H1 (cell line): ENCODE measurements around the gene SPTBN1. TPM values are rescaled to one million over a fixed set of nuclear protein-coding genes. Genes with fewer than 3 reads are reported as not detected.

Experiments
- CTCF ChIA-PET: fragments of 300-600 bp; sonication (Branson Sonifier 250); formaldehyde crosslinking; loops from one replicate; lab custom pipeline; 2021; ENCODE audit not compliant: partially characterized antibody; lab: Charles Lee
- POLR2A ChIA-PET: fragments of 300-600 bp; sonication (Branson Sonifier 250); formaldehyde crosslinking; loops from one replicate; lab custom pipeline; 2021; ENCODE audit warnings: inconsistent platforms; ENCODE audit not compliant: partially characterized antibody; lab: Charles Lee
- DNase-seq, 2 experiments: peaks; one replicate each; pipeline versions ENCODE4 v3.0.0 to v3.0.0-alpha.2; 2010 to 2022; ENCODE audit warnings: low spot score in 2 of 2, low read depth in 1 of 2, mixed read lengths in 1 of 2
- FAIRE-seq: peaks from 2 replicates; lab custom pipeline; 2011; peaks lifted over from hg19 to GRCh38; lab: Jason Lieb, UNC
- H2AFZ ChIP-seq: 2 replicates; pipeline ENCODE4 v1.8.1; 2012; ENCODE audit warnings: low read length, inconsistent platforms
- H2AK5ac ChIP-seq: 2 replicates; pipeline ENCODE4 v1.6.1; 2013; ENCODE audit warnings: low read depth, low read length
- H2BK120ac ChIP-seq: replicated peaks from 2 replicates; pipeline ENCODE3; 2013; ENCODE audit warnings: low read depth, low read length, inconsistent platforms
- H2BK12ac ChIP-seq: 2 replicates; pipeline ENCODE4 v1.6.1; 2013; ENCODE audit warnings: low read depth, low read length
- H2BK15ac ChIP-seq: 2 replicates; pipeline ENCODE4 v1.6.1; 2013; ENCODE audit warnings: low read length
- H2BK20ac ChIP-seq: 2 replicates; pipeline ENCODE4 v1.6.1; 2013; ENCODE audit warnings: low read length
- H2BK5ac ChIP-seq: 2 replicates; pipeline ENCODE4 v1.6.1; 2013; ENCODE audit warnings: low read depth, low read length
- H3K14ac ChIP-seq: 2 replicates; pipeline ENCODE4 v1.6.1; 2013; ENCODE audit warnings: inconsistent platforms; ENCODE audit not compliant: insufficient read length
- H3K18ac ChIP-seq: 2 replicates; pipeline ENCODE4 v1.6.1; 2013; ENCODE audit warnings: low read length; ENCODE audit errors: extremely low read depth
- H3K23ac ChIP-seq: 2 replicates; pipeline ENCODE4 v1.6.1; 2013; ENCODE audit warnings: inconsistent platforms; ENCODE audit not compliant: insufficient read length
- H3K23me2 ChIP-seq: 2 replicates; pipeline ENCODE4 v1.6.1; 2013; ENCODE audit warnings: low read depth, low read length
- H3K27ac ChIP-seq: 2 replicates; pipeline ENCODE4 v1.6.1; 2011; ENCODE audit warnings: low read depth, low read length, inconsistent platforms
- H3K27me3 ChIP-seq, 4 experiments: replicated peaks in 1 of 4; 1 replicate in 1 of 4; 2 replicates in 3 of 4; pipeline versions ENCODE4 v1.6.1 to v1.8.1; 2011 to 2013; ENCODE audit warnings: low read length in 3 of 4, mild to moderate bottlenecking in 3 of 4, inconsistent platforms in 2 of 4, mixed read lengths in 2 of 4, moderate library complexity in 1 of 4; ENCODE audit not compliant: control insufficient read depth in 3 of 4, insufficient read depth in 3 of 4; ENCODE audit errors: extremely low read depth in 1 of 4
- H3K36me3 ChIP-seq, 4 experiments: 2 replicates each; pipeline versions ENCODE4 v1.6.1 to v1.8.1; 2011 to 2013; ENCODE audit warnings: mild to moderate bottlenecking in 4 of 4, low read length in 3 of 4, moderate library complexity in 2 of 4, control low read depth in 1 of 4, inconsistent platforms in 1 of 4; ENCODE audit not compliant: insufficient read depth in 4 of 4, control insufficient read depth in 2 of 4
- H3K4ac ChIP-seq: replicated peaks from 2 replicates; pipeline ENCODE3; 2013; ENCODE audit warnings: low read length, low read depth, mixed read lengths, inconsistent platforms; ENCODE audit not compliant: insufficient read length
- H3K4me1 ChIP-seq, 4 experiments: replicated peaks in 1 of 4; 1 replicate in 1 of 4; 2 replicates in 3 of 4; pipeline versions ENCODE4 v1.6.1 to v1.8.1; 2011 to 2013; ENCODE audit warnings: low read length in 3 of 4, inconsistent platforms in 2 of 4, mixed read lengths in 1 of 4; ENCODE audit not compliant: insufficient read depth in 4 of 4, control insufficient read depth in 3 of 4
- H3K4me2 ChIP-seq, 2 experiments: 2 replicates each; pipeline versions ENCODE4 v1.6.1 to v1.8.1; 2011 to 2013; ENCODE audit warnings: low read depth in 2 of 2, low read length in 2 of 2, control low read depth in 1 of 2, inconsistent platforms in 1 of 2, mild to moderate bottlenecking in 1 of 2; ENCODE audit not compliant: insufficient read depth in 1 of 2
- H3K4me3 ChIP-seq, 4 experiments: fragments of 200-600, 300-600 bp in 1 of 4; sonication (generic), shearing (Covaris generic), sonication (Bioruptor Twin) in 1 of 4; 2 replicates each; pipeline versions ENCODE4 v1.5.1 to v1.8.1; 2011 to 2016; ENCODE audit warnings: low read length in 4 of 4, low read depth in 3 of 4, control low read depth in 2 of 4, inconsistent platforms in 2 of 4, mild to moderate bottlenecking in 2 of 4, mixed read lengths in 1 of 4, moderate library complexity in 1 of 4; ENCODE audit not compliant: insufficient read depth in 2 of 4; ENCODE audit errors: extremely low read depth in 1 of 4
- H3K56ac ChIP-seq: replicated peaks from 2 replicates; pipeline ENCODE3; 2013; ENCODE audit warnings: low read depth, mild to moderate bottlenecking, mixed read lengths, low read length, inconsistent platforms; ENCODE audit not compliant: insufficient read length
- H3K79me1 ChIP-seq: 2 replicates; pipeline ENCODE4 v1.6.1; 2013; ENCODE audit warnings: low read depth, low read length, control low read depth
- H3K79me2 ChIP-seq, 2 experiments: 2 replicates each; pipeline versions ENCODE4 v1.6.1 to v1.8.1; 2012 to 2013; ENCODE audit warnings: low read length in 2 of 2, mild to moderate bottlenecking in 2 of 2, inconsistent platforms in 1 of 2; ENCODE audit not compliant: insufficient read depth in 2 of 2, control insufficient read depth in 1 of 2
- H3K9ac ChIP-seq, 4 experiments: replicated peaks in 1 of 4; 1 replicate in 1 of 4; 2 replicates in 3 of 4; pipeline versions ENCODE4 v1.6.1 to v1.8.1; 2011 to 2013; ENCODE audit warnings: low read depth in 3 of 4, low read length in 3 of 4, control low read depth in 2 of 4, mild to moderate bottlenecking in 2 of 4, moderate library complexity in 2 of 4, inconsistent platforms in 1 of 4; ENCODE audit errors: extremely low read depth in 1 of 4
- H3K9me3 ChIP-seq, 2 experiments: 2 replicates each; pipeline versions ENCODE4 v1.6.1 to v1.8.1; 2012 to 2013; ENCODE audit warnings: mild to moderate bottlenecking in 2 of 2, moderate library complexity in 2 of 2, control low read depth in 1 of 2, inconsistent platforms in 1 of 2, low read depth in 1 of 2, low read length in 1 of 2, mixed read lengths in 1 of 2; ENCODE audit not compliant: insufficient read depth in 2 of 2
- H4K20me1 ChIP-seq, 2 experiments: replicated peaks in 1 of 2; 2 replicates each; pipeline versions ENCODE3 to v1.8.1; 2011 to 2013; ENCODE audit warnings: inconsistent platforms in 2 of 2, low read length in 2 of 2, mild to moderate bottlenecking in 1 of 2; ENCODE audit not compliant: insufficient read depth in 2 of 2, control insufficient read depth in 1 of 2
- H4K5ac ChIP-seq: 2 replicates; pipeline ENCODE4 v1.6.1; 2013; ENCODE audit warnings: low read length, low read depth, mixed read lengths, inconsistent platforms; ENCODE audit not compliant: insufficient read length
- H4K8ac ChIP-seq: 2 replicates; pipeline ENCODE4 v1.8.0; 2013; ENCODE audit warnings: mild to moderate bottlenecking, moderate library complexity, low read length, inconsistent platforms; ENCODE audit not compliant: insufficient read depth; ENCODE audit errors: extremely low read depth
- H4K91ac ChIP-seq: replicated peaks from 2 replicates; pipeline ENCODE3; 2013; ENCODE audit warnings: low read length, mixed read lengths, inconsistent platforms; ENCODE audit not compliant: insufficient read length
- WGBS, 2 experiments: shearing (Covaris generic) in 1 of 2; methylation state at CpG; one replicate each; pipeline versions ENCODE4 v1.1.6 to v1.1.7; 2013 to 2015; ENCODE audit warnings: low lambda C conversion rate in 2 of 2, mixed read lengths in 2 of 2, inconsistent platforms in 1 of 2, low coverage in 1 of 2, missing lambda C conversion rate in 1 of 2; ENCODE audit not compliant: insufficient replicate concordance in 2 of 2, insufficient coverage in 1 of 2, insufficient read length in 1 of 2; ENCODE audit errors: extremely low coverage in 1 of 2, missing lambda C conversion rate in 1 of 2; 5-methylcytosine and 5-hydroxymethylcytosine counted together
- polyA plus RNA-seq, 7 experiments: library from polyadenylated mRNA; depleted of rRNA in 3 of 7; stranded (reverse) in 5 of 7; unstranded in 2 of 7; fragments of >200 nt in 5 of 7; fragments of 200-250 nt in 2 of 7; gene quantifications; 1 replicate in 5 of 7; 2 replicates in 1 of 7; 4 replicates in 1 of 7; pipeline versions ENCODE4 v1.2.1 to v1.2.3, GENCODE V29; 2011 to 2013; ENCODE audit warnings: missing spikeins in 2 of 7, mixed read lengths in 2 of 7
- total RNA-seq: library from RNA; stranded (reverse); fragmentation: NEBNext Ultra II Directional; extraction: Animal tissue kit (Norgen Biotek cat#: 25700); gene quantifications from 2 replicates; pipeline ENCODE4 v1.2.1, GENCODE V29; 2021
- TF ChIP-seq, protein P1 (sequence below): IDR thresholded peaks from 2 replicates; pipeline ENCODE4 v1.6.1; 2011; ENCODE audit warnings: low read depth, mild to moderate bottlenecking, low read length; ENCODE audit not compliant: insufficient read depth

The SPTBN1 gene
- total and polyA plus RNA-seq, 2 of the 8 experiments (the other 6 are each of a cell fraction or from before 2014, with no cell fraction given) = 31.8 to 180 TPM

DNA sequence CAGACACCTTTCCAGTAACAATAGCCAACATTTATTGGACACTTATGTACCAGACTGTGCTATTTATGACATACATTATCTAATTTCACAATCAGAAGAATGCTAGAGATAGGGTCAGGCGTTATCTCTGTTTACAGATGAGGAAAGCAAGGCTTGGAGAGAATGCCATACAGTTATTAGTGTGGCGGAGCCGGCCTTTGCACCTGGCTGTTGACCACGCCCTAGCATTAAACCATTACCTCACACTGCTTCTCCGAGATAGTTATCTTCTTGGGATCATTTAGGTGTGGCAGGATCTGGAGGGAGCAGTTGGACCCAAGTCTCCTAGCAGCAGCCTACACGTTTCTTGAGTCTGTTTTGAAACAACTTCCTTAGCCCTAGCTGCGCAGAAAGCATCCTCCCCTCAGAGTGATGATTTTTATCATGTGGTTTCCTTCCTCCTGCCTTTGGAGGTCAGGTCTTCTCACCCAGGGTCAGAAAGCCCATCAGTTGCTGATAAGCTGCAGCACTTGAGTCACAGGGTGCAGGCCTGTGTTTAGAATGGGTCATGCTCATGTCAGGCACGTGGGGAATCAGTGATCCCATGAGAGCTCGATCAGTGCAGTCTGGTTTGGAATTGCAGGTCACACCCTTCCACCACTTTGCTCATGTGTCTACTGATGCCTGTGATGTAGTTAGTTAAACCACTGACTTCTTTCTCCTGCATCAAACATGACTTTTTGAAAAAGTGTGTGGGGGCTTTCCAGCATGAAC lies 118.2 kb downstream of the SPTBN1 start:
- no peak overlapping the region for H4K91ac ChIP-seq
- H3K4me3 ChIP-seq = no peak overlapping the region
- H3K56ac ChIP-seq = no peak overlapping the region
- H2AK5ac ChIP-seq = no peak overlapping the region
- no peak overlapping the region for H4K8ac ChIP-seq
- H3K9ac ChIP-seq = no peak overlapping the region
- peaks cover 9 to 37% (median 27%) of the 10 kb centered on the region in 4 experiments for H3K4me1 ChIP-seq
- peaks cover 0 to 3% (median 0%) of the 10 kb centered on the region in 4 experiments; a peak in 1 of 8 replicates for H3K36me3 ChIP-seq
- DNase-seq (no peak), FAIRE-seq (no peak)
- no peak overlapping the region for H3K18ac ChIP-seq
- H3K79me1 ChIP-seq = peaks cover 29% of the 10 kb centered on the region; the same call in 1 of the 2 replicates
- H2BK5ac ChIP-seq = no peak overlapping the region
- no peaks in the 10 kb centered on the region for H3K9me3 ChIP-seq
- WGBS, 2 experiments = 93% methylated on average over 9 of the region's 9 CpGs; no CpG with 5 or more reads in 1 of the 2 experiments
- H2BK15ac ChIP-seq = no peak overlapping the region
- no peak overlapping the region for H2BK120ac ChIP-seq
- H4K5ac ChIP-seq = no peak overlapping the region
- no peak overlapping the region for H3K14ac ChIP-seq
- no peak overlapping the region for H3K4me2 ChIP-seq
- H4K20me1 ChIP-seq = peaks cover 39 to 48% of the 10 kb centered on the region in 2 experiments
- TF ChIP-seq, protein P1, sequence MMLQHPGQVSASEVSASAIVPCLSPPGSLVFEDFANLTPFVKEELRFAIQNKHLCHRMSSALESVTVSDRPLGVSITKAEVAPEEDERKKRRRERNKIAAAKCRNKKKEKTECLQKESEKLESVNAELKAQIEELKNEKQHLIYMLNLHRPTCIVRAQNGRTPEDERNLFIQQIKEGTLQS = no peak
- H2BK20ac ChIP-seq = no peak overlapping the region
- no peak overlapping the region for H3K4ac ChIP-seq
- no peaks in the 10 kb centered on the region for H3K27me3 ChIP-seq
- POLR2A ChIA-PET = interaction anchor here (1.4 to 5.5 kb wide), 4 partner anchors 11 to 15 kb away, joined by 3 to 31 read pairs (median 14); no protein-coding TSS in a partner anchor
- no peaks in the 10 kb centered on the region for H3K23me2 ChIP-seq
- H3K27ac ChIP-seq = no peak overlapping the region
- no peak overlapping the region for H3K23ac ChIP-seq
- CTCF ChIA-PET = interaction anchor here (1.1 to 1.5 kb wide), 3 partner anchors 15 to 36 kb away, joined by 3 to 4 read pairs (median 3); no protein-coding TSS in a partner anchor
- no peak overlapping the region for H2BK12ac ChIP-seq
- H2AFZ ChIP-seq = no peak overlapping the region
- peaks cover 35 to 99% of the 10 kb centered on the region in 2 experiments for H3K79me2 ChIP-seq
